Amniotic epithelial cell (primary cell): ENCODE measurements around the gene RALB.

Experiments
- DNase-seq: peaks from one replicate; pipeline ENCODE4 v3.0.0-alpha.2; 2010; ENCODE audit warnings: low read depth

Gene RALB

GRCh38 chr2:120338015-120338414 is 85.4 kb downstream of the RALB start:
- DNase-seq, result no peak

- DNase-seq, result no peak
Observed at GRCh38 chr2:120341977-120342376, 89.3 kb downstream of the RALB start.

- no peak for DNase-seq
Observed at GRCh38 chr2:120342446-120342845, 89.8 kb downstream of the RALB start.

DNA sequence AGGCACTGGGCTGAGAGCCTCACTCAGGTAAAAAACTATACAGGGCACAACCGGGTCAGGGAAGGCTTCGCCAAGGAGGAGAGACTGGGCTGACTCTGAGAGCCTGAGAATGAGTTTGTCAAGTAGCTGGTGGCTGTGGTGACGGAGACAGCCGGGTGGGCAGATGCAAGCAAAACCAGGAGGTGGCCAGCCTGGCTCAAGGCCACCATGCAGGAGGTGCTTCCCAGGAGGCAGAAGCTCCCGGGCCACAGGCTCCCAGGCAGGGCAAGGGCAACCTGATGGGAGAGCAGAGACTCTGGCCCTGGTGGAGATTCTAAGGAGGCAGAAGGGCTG is 90.4 kb downstream of the RALB start:
- DNase-seq, result no peak

GRCh38 chr2:120343433-120344105 is 90.9 kb downstream of the RALB start:
- peak; percentile 67 for DNase-seq
